ENCODE results near the gene CCNY.

The CCNY gene

DNA sequence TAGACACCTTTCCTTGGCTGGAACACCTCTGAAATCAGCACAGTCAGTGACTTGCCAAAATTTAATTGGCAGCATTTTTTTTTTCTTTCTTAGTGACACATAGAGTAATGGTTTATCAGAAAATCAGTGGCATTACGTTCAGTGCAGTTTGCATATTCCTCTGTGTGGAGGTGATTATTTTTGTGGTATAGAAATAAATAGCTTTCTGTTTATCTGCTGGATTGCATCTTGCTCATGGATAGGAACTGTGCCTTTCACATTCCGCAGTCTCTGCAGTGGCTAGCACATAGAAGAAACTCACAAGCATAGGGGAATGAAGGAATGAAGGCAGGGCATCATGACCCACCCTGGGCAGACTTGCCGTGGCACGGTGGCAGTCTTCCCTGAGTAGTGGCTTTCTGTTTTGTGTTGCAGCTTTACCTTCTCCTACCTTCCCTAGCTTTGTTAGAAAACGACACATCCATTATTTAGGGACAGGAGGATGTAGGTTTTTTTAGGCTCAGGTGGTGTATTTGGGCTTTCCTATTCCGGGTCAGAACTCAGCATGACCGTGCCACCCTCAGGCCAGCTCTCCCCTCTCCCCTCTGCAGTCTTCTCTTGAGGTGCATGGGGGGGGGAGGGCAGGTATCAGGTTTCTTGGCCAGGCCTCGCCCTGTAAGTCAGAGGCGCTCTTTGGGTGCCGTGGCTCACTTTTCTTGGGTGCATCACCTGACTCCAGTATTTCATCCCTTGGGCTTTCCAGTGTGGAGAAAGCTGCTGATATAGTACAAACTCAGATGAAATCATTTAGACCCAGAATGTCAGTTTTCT is 156.3 kb downstream of the CCNY start:
- TF ChIP-seq, protein P1, sequence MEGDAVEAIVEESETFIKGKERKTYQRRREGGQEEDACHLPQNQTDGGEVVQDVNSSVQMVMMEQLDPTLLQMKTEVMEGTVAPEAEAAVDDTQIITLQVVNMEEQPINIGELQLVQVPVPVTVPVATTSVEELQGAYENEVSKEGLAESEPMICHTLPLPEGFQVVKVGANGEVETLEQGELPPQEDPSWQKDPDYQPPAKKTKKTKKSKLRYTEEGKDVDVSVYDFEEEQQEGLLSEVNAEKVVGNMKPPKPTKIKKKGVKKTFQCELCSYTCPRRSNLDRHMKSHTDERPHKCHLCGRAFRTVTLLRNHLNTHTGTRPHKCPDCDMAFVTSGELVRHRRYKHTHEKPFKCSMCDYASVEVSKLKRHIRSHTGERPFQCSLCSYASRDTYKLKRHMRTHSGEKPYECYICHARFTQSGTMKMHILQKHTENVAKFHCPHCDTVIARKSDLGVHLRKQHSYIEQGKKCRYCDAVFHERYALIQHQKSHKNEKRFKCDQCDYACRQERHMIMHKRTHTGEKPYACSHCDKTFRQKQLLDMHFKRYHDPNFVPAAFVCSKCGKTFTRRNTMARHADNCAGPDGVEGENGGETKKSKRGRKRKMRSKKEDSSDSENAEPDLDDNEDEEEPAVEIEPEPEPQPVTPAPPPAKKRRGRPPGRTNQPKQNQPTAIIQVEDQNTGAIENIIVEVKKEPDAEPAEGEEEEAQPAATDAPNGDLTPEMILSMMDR (IDR thresholded peaks at IDR 0.05; ENCODE audit: insufficient read depth, low read length, missing control alignments), result no peak
- DNase-seq (ENCODE audit: low read depth, low spot score), result no peak
- ChIA-PET CTCF (interaction anchor here (1.6 kb wide), 1 partner anchor 10 kb away, joined by 3 read pairs; no protein-coding TSS in a partner anchor), POLR2A (no interaction called here)
- H3K4me3 ChIP-seq (ENCODE audit: low read depth, low read length), result no peak overlapping the region

DNA sequence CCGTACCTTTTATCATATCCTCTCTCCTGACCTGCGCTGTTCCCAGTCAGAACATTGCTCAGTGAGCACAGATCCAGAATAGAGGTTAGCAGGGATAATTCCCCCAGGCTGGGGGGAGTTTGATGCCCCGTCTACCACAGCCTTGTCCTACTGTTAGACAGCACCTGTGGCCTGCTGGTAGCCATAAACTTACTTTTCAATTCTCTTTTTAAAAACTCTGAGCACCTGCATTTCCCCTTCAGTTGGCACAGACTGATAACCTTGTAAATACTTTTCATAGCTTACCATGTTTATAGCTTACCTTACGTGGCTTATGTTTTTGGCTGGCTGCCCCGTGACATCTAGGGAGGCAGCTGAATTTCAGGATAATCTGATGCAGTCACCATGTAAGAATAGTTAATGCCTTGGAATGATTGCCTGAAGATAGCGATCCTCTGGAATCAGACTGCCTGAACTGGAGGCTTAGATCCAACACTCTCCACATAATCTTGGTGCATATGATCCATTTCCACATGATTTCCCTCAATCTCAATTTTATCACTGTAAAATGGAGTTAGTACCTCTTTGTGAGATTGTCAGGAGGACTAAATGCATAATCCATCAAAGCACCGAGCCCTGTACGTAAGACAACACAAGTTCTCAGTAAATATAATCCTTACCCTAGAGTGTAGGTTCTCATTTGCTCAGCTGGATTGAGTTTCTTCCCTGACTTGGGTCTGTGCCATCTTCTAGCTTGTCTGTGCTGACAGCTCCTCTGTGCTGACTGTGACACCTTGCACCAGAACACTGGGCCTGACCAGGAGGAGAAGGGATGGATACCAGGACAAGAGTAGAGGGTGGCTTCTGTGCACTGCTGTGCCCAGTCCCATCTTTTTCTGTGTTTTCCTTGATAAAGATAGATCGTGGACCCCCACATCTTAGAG is 157.1 kb downstream of the CCNY start:
- CTCF ChIA-PET, result interaction anchor here (1.6 kb wide), 1 partner anchor 10 kb away, joined by 3 read pairs; no protein-coding TSS in a partner anchor
- POLR2A ChIA-PET, result no interaction called here
- TF ChIP-seq, protein P1 (IDR thresholded peaks at IDR 0.05; ENCODE audit: insufficient read depth, low read length, missing control alignments), result no peak
- no peak for DNase-seq (ENCODE audit: low read depth, low spot score)
- no peak overlapping the region for H3K4me3 ChIP-seq (ENCODE audit: low read depth, low read length)

DNA sequence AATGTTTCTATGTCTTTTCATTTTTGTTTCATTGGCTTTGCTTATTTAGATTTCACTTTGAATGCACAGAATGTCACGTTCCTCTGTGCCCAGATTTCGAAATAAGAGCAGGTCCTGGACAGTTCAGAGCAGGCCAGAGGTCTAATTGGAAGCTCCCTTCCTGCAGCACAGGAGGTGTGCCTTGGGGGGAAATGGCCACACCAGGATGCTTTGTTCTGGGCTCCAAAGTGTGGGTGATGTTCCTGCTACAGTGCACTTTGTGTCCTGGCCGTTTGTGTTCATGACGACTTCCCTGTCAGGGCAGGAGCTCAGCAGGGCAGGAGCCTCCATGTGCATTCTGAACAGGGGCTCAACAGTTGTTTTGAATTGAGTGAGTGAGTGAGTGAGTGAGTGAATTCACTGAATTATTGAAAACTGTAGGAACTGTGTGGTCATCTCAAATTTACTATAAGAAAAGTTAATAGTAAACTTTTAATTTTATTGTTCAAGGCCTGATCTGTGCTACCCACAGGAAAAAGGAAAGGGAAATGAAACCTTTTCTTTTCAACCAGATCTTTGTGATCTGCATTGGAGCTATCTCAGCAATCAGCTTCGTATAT is 159.3 kb downstream of the CCNY start:
- POLR2A ChIA-PET, result interaction anchor here (0.6 kb wide), 1 partner anchor 10 kb away, joined by 3 read pairs; no protein-coding TSS in a partner anchor
- TF ChIP-seq, protein P1 (IDR thresholded peaks at IDR 0.05; ENCODE audit: insufficient read depth, low read length, missing control alignments), result no peak
- no peak for DNase-seq (ENCODE audit: low read depth, low spot score)
- CTCF ChIA-PET, result interaction anchor here (1.0 kb wide), 1 partner anchor 69 kb away, joined by 3 read pairs; no protein-coding TSS in a partner anchor
- H3K4me3 ChIP-seq (ENCODE audit: low read depth, low read length), result no peak overlapping the region

DNA sequence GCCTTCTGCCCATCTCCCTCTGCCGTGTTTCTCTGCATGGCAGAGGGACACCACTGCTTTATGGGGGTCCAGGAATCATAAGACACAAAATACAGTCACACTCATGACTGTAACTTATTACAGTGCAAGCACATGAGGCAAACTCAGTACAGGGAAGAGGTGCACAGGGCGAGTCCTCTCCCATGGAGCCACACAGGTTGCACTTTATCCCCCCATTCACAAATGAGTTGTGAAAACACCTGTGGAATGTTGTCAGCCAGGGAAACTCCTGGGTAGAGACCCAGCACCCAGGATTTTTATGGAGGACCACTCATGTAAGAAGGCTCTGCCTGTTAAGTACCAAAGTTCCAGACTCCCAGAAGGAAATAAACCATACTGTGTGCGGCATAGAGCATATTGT is 161.6 kb downstream of the CCNY start:
- no peak overlapping the region for H3K4me3 ChIP-seq (ENCODE audit: low read depth, low read length)
- CTCF ChIA-PET, result no interaction called here
- TF ChIP-seq, protein P1 (IDR thresholded peaks at IDR 0.05; ENCODE audit: insufficient read depth, low read length, missing control alignments), result no peak
- POLR2A ChIA-PET, result no interaction called here
- DNase-seq (ENCODE audit: low read depth, low spot score), result no peak

DNA sequence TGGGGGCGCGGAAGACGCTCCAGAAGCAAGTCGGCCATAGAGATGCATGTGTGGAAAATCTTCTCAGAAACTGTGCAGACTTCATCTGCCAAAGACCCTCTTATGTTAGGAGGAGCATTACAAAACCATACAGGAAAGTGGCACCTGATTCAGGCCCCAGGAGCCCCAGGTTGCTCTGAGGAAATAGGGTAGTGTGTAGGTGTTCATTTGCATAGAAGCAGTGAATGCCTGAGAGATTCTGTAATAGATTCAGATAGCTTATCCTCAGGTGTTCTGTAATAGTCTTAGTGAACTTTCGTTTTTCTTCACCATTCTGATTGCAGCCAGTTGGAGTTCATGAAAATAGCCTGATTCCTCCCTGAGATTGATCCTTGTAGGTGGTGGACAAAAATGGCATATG is 162.4 kb downstream of the CCNY start:
- TF ChIP-seq, protein P1 (IDR thresholded peaks at IDR 0.05; ENCODE audit: insufficient read depth, low read length, missing control alignments), result no peak
- no peak for DNase-seq (ENCODE audit: low read depth, low spot score)
- H3K4me3 ChIP-seq (ENCODE audit: low read depth, low read length), result no peak overlapping the region
- CTCF ChIA-PET, result no interaction called here
- POLR2A ChIA-PET, result no interaction called here
